ENCODE data around the gene SERPINB8. TPM values are rescaled to one million over a fixed set of nuclear protein-coding genes. Genes with fewer than 3 reads are reported as not detected.

The SERPINB8 gene
- total RNA-seq, 1 donor from 2014 or later = 7.4 TPM

- Mint-ChIP-seq H3K9me3 (no peaks in the 10 kb centered on the region), H3K4me1 (ENCODE audit: unreplicated experiment) (peaks cover 13% of the 10 kb centered on the region), H3K27ac (no peak overlapping the region), H3K27me3 (no peaks in the 10 kb centered on the region), H3K36me3 (peaks cover 2% of the 10 kb centered on the region), H3K4me3 (no peak overlapping the region)
- TF ChIP-seq CTCF (conservative IDR thresholded peaks at IDR 0.05) = no peak
- no peak for DNase-seq (ENCODE audit: extremely low spot score, unreplicated experiment)
Observed at GRCh38 chr18:63977040-63977439, 7.2 kb downstream of the SERPINB8 start.

DNA sequence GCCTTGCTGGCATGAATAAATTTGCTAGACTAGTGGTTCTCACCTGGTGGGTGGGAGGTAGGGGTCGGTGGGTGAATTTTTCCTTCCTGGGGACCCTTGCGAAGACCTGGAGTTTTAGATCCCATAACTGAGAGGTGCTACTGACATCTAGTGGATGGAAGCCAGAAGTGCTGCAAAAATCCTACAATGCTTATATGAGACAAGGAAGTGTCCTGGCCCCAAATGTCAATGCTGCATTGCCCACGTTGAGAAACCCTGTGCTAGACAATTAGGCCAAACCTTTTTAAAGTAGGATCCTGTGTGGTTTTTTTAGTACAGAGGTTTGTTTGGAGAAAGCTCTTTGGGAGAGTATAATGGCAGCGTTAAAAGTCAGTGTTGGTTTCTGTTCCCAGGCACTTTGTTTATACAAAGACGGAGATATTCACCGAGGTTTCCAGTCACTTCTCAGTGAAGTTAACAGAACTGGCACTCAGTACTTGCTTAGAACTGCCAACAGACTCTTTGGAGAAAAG is 9.6 kb downstream of the SERPINB8 start:
- H3K4me1 Mint-ChIP-seq (ENCODE audit: unreplicated experiment) = peaks cover 13% of the 10 kb centered on the region
- no peaks in the 10 kb centered on the region for H3K9me3 Mint-ChIP-seq
- H3K27ac Mint-ChIP-seq = peak overlapping the region; percentile 7
- H3K4me3 Mint-ChIP-seq = no peak overlapping the region
- H3K27me3 Mint-ChIP-seq = no peaks in the 10 kb centered on the region
- no peaks in the 10 kb centered on the region for H3K36me3 Mint-ChIP-seq
- peak; percentile 88 for TF ChIP-seq CTCF (conservative IDR thresholded peaks at IDR 0.05)
- DNase-seq (ENCODE audit: extremely low spot score, unreplicated experiment) = no peak

DNA sequence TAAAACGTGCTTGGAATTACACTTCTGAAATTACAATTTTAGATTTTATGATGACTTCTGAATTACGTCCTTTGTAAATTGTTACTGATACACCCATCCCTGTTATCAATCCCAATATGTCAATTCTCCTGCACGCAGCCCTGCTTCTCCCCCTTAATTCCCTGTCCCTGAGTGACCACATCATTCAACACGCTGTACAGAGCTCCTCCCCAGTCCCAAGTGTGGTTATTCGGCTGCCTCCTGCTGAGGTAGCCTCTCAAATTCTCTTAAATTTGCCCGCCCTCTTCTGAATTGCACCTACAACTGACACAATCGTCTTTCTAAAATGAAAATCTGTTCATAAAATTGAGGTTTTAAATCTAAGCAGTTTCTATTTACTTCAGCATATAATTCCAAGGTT is 10.1 kb downstream of the SERPINB8 start:
- H3K27me3 Mint-ChIP-seq = no peaks in the 10 kb centered on the region

DNA sequence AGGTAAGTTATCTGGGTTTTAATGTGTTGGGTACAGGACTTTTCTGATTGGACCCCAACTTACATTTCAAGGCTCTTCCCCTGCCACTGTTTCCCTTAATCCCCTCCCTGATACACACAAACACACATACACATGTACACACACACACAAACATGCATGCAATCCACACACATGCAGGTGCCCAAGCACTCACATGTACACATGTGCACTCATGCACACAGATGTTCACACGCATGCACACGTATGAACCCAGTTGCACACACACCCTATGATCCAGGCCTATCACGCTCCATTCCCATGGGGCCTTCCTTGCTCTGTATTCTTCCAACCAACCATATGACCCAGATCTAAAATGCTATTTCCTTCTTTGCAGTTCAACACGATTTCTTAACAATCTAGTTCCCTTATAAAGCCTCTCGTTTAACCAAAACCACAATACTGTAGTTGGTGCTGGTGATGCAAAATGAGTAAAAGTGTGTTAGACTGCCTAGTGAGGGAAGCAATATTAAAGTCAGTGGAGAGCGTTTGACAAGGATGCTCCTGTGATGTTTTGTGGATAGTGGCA is 11.1 kb downstream of the SERPINB8 start:
- no peak overlapping the region for H3K4me3 Mint-ChIP-seq
- no peak for DNase-seq (ENCODE audit: extremely low spot score, unreplicated experiment)
- TF ChIP-seq CTCF (conservative IDR thresholded peaks at IDR 0.05) = no peak
- H3K27me3 Mint-ChIP-seq = no peaks in the 10 kb centered on the region
- no peak overlapping the region for H3K27ac Mint-ChIP-seq
- H3K36me3 Mint-ChIP-seq = peaks cover 4% of the 10 kb centered on the region
- H3K9me3 Mint-ChIP-seq = no peaks in the 10 kb centered on the region
- H3K4me1 Mint-ChIP-seq (ENCODE audit: unreplicated experiment) = peaks cover 13% of the 10 kb centered on the region

More for the DNA sequence above, 10.1 kb downstream of the SERPINB8 start:
- H3K4me1 Mint-ChIP-seq (ENCODE audit: unreplicated experiment) = peaks cover 13% of the 10 kb centered on the region
- no peaks in the 10 kb centered on the region for H3K36me3 Mint-ChIP-seq
- no peak for DNase-seq (ENCODE audit: extremely low spot score, unreplicated experiment)
- H3K4me3 Mint-ChIP-seq = no peak overlapping the region
- no peak for TF ChIP-seq CTCF (conservative IDR thresholded peaks at IDR 0.05)
- H3K9me3 Mint-ChIP-seq = no peaks in the 10 kb centered on the region
- no peak overlapping the region for H3K27ac Mint-ChIP-seq

DNA sequence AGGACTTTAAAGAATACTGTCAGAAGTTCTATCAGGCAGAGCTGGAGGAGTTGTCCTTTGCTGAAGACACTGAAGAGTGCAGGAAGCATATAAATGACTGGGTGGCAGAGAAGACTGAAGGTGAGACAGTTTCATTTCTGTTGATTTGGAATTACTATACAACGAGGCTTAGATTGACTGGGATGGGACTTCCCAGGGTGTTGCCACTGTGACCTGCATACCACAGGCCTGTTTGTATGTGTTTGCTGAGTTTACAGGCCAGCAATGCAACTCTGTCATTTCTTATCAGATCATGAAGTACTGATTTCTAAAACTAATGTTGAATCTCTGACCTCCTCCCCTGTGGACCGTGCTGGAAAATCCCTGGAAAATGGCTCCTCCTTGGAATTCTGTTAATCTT is 11.8 kb downstream of the SERPINB8 start:
- peaks cover 4% of the 10 kb centered on the region for H3K36me3 Mint-ChIP-seq
- peaks cover 13% of the 10 kb centered on the region for H3K4me1 Mint-ChIP-seq (ENCODE audit: unreplicated experiment)
- no peak for DNase-seq (ENCODE audit: extremely low spot score, unreplicated experiment)
- H3K9me3 Mint-ChIP-seq = no peaks in the 10 kb centered on the region
- TF ChIP-seq CTCF (conservative IDR thresholded peaks at IDR 0.05) = no peak
- no peak overlapping the region for H3K4me3 Mint-ChIP-seq
- no peak overlapping the region for H3K27ac Mint-ChIP-seq
- no peaks in the 10 kb centered on the region for H3K27me3 Mint-ChIP-seq
